Muscle of arm (tissue), 12 donors: ENCODE data around the gene SHISA6. TPM values are rescaled to one million over a fixed set of nuclear protein-coding genes. Genes with fewer than 3 reads are reported as not detected.

Source experiments
- DNase-seq: peaks from one replicate; pipeline ENCODE4 v3.0.0-alpha.2; 2013
- polyA plus RNA-seq, 12 donors: library from polyadenylated mRNA; unstranded; fragments of 120-200 nt; gene quantifications; one replicate each; pipeline ENCODE4 v1.2.1, GENCODE V29; 2013; ENCODE audit not compliant: insufficient read length in 12 of 12

SHISA6 gene
- polyA plus RNA-seq, 12 donors: 8.7 to 17.1 (median 12.2) TPM; not detected in 1

DNA sequence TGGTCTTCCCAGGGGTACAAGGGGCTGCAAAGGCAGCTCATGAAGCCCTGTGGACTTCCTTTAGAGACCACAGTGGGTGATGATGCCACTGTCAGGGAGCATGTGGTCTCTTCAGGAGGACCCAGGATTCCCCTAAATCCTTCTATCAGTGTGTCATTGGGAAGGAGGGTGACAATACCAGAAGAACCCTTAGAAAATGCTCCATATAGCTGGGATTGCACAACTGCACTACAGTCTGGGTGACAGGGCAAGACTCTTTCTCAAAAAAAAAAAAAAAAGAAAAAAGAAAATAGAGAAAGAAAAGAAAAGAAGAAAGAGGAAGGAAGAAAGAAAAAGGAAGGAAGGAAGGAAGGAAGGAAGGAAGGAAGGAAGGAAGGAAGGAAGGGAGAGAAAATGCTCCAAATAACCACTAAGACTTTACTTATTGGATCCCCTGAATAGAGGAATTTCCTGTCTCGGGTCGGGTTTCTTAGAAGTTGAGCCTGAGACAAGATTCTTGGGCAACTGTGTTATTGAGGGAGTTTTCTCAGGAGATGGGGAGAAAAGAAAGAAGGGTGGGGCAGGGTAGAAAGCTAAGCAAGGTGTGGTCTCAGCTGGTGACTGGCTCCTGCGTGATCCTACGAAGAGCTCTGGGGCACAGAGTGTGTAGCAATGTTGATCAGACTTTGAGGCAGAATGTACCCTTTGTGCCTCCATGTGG is 274.1 kb downstream of the SHISA6 start:
- DNase-seq: no peak

GRCh38 chr17:11515901-11516300 is 274.9 kb downstream of the SHISA6 start:
- DNase-seq: no peak

DNA sequence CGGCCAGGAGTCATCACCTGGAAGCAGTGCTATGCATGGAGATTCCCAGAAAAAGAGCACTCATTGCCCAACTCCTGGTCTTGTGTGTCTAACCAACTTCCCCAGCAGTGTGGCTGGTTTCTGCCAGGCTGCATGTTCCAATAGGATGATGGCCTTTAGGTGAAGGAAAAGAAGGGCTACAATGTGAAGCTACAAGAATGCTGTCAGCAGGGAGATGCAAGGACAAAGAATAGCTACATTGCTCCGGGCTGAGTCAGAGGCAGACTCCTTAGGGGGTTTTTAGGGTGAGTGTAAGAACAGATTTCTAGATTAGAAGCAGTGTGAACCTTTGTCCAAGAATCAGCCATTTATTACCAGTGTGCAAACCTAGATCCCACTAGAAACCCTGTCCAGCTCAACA is 294.2 kb downstream of the SHISA6 start:
- no peak for DNase-seq

DNA sequence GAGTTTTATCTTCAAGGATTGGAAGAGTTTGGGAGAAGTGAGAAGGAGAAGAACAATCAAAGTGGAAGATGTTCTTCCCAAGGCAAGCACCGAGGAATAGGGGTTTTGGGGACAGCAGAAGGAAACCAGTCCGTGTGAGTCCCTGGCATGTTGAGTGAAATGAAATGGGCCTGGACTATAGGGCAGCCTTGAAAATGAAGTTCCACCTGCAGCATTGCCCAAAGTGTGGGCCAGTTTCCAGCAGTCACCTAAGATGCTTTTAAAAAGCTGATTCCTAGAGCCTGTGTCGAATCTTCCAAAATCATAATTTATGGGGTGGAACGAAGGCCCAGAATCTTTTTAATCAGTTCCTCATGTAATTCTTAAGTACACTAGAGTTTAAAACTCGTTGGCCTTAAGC is 297.4 kb downstream of the SHISA6 start:
- no peak for DNase-seq

- no peak for DNase-seq
Measured at GRCh38 chr17:11539637-11540036, 298.6 kb downstream of the SHISA6 start.

- DNase-seq: no peak
Measured at GRCh38 chr17:11545002-11545401, 304.0 kb downstream of the SHISA6 start.

DNA sequence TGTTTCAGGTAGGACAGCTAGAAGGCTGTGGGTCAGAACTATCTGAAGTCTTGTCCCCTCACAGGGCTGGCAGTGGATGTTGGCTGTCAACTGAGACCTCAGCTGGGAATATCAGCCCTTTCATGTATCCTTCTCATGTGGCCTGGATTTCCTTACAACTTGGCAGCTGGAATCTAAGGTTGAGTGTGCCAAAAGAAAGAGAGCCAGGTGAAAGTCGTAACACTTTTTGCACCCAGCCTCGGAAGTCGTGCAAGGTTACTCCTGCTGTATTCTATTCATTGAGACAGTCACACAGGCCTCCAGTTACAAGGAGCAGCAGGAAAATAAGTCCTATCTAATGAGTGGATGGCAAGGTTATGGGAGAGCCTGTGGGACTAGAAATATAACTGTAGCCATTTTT is 304.7 kb downstream of the SHISA6 start:
- DNase-seq: no peak

- DNase-seq: no peak
Measured at GRCh38 chr17:11547853-11548252, 306.8 kb downstream of the SHISA6 start.

- no peak for DNase-seq
Measured at GRCh38 chr17:11548398-11548797, 307.4 kb downstream of the SHISA6 start.

- DNase-seq: no peak
Measured at GRCh38 chr17:11550431-11550830, 309.4 kb downstream of the SHISA6 start.

GRCh38 chr17:11551442-11551841 is 310.4 kb downstream of the SHISA6 start:
- no peak for DNase-seq

- DNase-seq: no peak
Measured at GRCh38 chr17:11553135-11553534, 312.1 kb downstream of the SHISA6 start.

- DNase-seq: no peak
Measured at GRCh38 chr17:11554042-11554441, 313.0 kb downstream of the SHISA6 start.

- DNase-seq: no peak
Measured at GRCh38 chr17:11554542-11554941, 313.5 kb downstream of the SHISA6 start.

GRCh38 chr17:11555530-11555929 is 314.5 kb downstream of the SHISA6 start:
- no peak for DNase-seq

- DNase-seq: no peak
Measured at GRCh38 chr17:11557727-11558452, 316.9 kb downstream of the SHISA6 start.

GRCh38 chr17:11558681-11559234 is 317.7 kb downstream of the SHISA6 start:
- no peak for DNase-seq

DNA sequence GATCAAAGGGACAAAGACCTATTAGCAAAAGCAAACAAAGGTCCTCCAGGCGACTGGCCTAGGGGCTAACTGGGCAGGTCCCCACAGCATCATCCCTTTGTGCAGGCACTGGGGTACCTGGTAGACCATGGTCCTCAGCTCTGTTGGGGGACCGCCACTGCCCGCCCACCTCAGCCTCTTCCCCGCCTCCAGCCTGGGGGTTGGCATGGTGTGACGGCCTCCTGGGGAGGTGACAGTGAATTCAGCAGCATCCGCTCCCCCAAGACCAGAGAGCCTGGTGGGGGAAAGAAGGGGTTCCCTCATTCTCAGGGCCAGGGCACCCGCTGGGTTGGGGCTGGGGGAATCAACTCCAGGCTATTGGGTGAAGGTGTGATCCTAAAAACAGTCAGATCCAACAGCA is 318.6 kb downstream of the SHISA6 start:
- DNase-seq: no peak

- DNase-seq: no peak
Measured at GRCh38 chr17:11561281-11561680, 320.3 kb downstream of the SHISA6 start.

- no peak for DNase-seq
Measured at GRCh38 chr17:11561702-11562101, 320.7 kb downstream of the SHISA6 start.

DNA sequence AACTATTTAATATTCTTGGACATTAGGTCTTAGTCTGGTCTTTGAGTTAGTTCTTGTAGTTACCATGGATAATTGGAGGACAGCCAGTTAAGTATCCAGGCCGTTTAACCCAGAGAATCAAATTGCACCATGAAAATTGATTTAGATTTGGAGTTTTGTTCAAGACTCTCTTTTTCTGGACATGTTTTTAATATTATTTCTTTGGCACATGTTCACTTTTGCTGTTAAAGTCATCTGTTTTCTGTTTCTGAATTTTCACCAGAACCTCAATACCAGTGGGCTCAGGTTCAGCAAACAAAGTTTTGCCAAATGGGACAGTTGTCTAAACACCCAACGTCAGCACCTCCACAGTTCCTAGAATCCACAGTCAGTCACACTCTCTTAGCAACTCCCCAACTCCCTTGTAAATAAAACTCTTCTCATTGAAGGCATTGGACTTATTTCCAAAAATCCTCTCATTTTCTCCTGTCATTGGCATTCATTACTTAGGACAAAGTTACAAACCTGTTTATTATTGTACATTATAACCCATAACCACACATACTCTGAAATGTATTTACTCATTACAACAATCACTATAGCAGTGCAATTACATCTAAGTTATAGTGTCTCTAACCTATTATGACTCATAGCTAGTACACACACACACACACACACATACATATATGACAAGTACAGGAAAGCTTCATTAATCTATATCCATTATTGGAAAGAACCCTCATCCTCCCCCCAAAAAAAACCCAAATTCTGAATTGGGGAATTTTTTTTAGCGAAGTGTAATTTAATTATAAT is 323.8 kb downstream of the SHISA6 start:
- peak; percentile 94 for DNase-seq

DNA sequence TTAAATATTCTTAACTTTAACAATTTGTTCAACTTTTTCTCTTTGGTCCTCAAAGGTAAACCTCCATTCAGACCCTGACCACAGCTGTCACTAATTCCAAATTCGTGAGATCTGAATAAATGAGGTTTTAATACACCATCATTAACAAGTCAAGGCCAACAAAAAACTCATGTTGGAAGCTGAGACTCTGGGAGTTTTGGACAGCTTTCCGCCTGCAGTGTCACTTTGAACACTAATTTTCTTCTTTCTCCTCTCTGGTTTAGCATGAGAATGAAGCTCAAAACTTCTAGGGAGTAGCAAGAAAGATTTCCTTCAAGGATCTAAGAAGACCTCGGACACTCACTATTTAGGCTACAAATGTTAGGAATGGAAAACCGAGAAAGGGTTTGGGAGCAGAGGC is 324.6 kb downstream of the SHISA6 start:
- DNase-seq: no peak
